DMS53 (cell line): ENCODE data around the gene ZBTB20.
"Not testable (repeated sequence)": the region's sequence is repeated elsewhere in the genome, so short reads cannot be mapped to it uniquely, and the experiment has no call there.

ENCODE experiments used
- DNase-seq: peaks from one replicate; lab custom pipeline; 2025; lab: John Stamatoyannopoulos, UW

Gene ZBTB20

DNA sequence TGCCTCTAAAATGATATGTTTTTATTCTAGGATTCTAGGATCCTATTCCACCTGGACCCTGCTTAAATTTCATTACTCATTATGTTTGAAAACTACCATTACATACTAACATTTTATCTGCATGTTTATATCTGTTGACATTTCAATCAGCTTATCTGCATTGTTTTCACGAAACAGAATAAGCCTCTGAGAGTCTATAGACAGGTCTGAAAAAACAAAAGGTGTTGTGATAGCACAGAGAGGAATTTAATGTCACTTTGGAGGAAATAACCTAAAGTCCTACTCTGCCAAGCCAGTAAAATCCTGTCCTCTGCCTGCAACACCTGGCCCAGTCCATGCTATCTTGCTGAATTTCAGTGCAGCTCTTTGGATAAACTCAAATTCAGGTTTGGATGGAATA is 315.2 kb downstream of the ZBTB20 start:
- no peak for DNase-seq

DNA sequence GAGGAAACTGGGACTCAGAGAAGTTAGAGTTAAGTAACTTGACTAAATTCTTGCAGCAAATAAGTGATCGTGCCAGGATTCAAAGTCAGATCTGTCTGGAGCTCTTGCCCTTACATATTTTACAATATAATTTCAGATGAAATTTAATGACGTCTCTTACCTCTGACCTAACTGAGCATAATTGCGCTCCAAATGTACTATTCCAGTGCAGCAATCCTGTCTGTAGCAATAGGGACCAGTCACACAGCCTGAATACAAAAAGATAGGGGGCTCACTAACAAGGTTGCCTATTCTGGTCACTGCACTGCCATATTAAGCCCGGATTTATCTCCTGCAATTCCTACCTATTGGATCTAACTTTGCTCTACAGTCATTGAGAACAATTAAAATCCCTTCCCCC is 316.4 kb downstream of the ZBTB20 start:
- DNase-seq = no peak

- peak; percentile 15 for DNase-seq
These were observed 317.3 kb downstream of the ZBTB20 start for GRCh38 chr3:114829783-114830182.

DNA sequence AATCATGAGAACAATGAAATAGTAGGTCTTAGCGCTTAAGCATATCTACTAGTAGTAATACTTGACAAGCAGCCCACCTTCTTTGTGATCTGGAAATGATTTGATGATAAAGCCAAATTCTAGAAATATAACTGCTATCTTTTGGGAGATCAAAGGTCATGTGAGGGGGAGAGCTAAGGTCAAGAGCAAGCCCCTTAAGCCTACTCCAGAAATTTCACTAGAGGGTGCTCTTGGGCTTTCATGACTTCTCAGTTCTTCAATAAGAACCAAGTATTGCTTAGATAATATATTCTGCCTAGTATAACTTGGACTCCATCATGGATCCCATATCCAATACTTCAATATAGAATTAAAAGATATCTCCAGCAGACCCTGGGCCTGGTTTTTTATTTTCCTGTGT is 319.6 kb downstream of the ZBTB20 start:
- DNase-seq = peak; percentile 76

GRCh38 chr3:114824014-114824413 is 323.1 kb downstream of the ZBTB20 start:
- no peak for DNase-seq

DNA sequence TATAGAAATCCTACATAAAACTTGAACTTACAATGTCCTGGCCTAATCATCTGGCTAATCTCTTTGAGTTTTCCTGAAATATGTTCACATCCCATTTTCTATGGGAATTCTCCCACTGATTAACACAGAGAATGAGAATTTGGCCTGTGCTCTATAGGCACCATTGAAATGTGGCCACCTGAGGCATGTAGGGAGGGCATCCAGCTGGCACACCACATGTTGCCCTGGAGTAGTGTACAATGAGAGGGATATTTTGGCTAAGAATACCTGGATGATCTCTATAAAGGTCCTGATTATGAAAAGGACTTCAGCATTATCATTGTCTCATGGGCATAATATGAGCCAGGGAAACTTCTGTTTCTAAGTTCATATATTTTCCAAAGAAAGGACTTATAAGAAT is 324.0 kb downstream of the ZBTB20 start:
- no peak for DNase-seq

DNA sequence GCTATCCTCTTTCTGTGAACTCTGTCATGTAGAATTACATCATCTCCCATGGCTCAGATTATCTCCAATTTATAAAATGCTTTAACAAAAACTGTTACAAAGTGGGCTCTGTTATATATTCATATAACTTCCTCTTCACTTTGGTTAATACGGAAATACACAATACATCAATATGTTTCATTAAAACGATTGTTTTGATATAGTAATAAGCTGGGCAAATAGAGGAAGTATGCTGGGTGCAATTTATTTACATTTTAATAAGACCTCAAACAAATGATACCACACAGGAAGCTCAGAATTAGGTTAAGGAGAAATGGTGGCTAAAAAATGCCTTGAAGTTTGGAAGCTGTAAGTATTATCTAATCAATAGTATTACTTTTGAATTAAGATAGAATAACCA is 331.0 kb downstream of the ZBTB20 start:
- DNase-seq = no peak

- DNase-seq = not testable (repeated sequence)
These were observed 334.4 kb downstream of the ZBTB20 start for GRCh38 chr3:114812541-114813238.

DNA sequence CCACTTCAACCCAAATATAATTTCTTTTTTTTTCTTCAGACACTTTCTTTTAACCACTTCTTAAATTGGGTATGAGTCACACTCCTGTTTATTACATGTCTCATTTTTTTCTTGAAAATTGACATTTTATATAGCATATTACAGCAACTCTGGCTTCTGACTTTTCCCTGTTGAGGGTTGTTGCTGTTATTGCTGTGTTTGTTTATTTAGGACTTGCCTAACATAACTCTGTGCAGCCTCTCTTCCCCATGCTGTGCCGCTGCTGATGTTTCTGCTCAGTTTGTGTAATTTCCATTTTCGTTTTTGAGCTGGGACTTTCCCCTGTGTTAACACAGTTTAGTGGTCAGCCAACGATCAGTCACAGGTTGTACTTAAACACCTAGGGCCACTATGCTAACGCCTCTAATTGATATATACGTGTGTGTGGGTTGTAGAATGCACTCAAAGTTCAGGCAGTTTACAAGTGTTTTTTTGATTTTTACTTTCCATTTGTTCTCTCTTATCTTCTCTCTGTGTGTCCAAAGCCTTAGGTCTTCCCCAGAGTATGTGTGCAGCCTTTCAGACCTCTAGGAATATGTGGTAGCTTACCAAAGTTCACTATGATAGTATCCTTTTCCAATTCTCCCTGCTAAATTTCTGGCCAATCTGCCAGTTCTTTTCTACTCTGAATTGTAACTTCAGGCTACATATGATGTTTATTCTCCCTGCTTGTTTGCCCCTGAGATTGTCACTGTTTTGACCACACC is 337.2 kb downstream of the ZBTB20 start:
- DNase-seq = peak; percentile 55

DNA sequence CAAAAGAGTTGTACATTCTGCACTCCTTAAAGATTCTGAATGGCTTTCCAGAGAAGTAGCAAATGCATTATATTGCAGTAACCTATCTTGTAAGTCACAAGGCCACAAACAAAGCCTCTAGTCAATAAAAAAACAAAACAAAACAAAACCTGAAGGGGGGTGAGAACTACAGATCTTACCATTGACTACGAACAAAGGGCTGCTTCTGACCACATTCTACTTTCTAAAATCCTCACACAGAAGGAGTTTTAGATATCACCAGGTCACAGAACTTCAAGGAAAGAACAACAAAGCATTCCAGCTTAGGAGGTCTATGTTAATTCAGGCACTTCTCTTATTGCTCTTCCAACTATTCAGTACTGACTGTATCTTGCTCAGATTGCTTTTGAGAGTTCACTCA is 343.0 kb downstream of the ZBTB20 start:
- no peak for DNase-seq

GRCh38 chr3:114803042-114803695 is 343.9 kb downstream of the ZBTB20 start:
- DNase-seq = no peak

DNA sequence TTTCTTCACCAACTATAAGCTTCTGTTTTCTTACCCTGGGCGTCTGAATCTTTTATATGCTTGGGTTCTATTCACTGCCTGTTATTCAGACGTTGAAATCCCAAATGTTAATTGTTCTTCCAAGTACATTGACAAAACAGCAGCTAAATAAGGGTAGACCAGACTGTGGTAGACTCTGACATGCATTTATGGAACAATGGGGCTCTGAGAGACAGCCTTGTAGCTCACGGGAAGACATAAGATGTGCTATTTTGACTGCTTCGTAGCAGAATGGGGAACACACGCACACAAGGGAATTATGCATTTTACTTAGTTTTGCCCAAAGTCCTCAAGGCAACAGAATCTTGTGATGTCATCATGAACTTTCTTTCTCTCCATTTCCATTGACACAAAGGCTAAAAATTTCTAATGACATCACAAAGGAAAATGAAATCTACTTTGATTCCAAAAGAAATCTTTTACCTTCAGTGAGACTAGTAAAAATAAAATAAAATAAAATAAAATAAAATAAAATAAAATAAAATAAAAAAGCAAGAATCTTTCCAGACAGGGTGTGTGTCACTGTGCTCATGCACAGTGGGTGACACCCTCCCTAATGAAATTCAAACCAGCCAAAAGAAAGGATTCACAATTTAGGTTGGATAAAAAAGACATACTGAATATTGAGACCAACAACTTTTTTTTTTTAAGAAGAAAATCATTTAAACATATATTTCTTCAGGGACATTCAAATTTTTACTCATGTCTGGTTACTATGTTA is 346.6 kb downstream of the ZBTB20 start:
- DNase-seq = no peak

GRCh38 chr3:114799816-114800215 is 347.3 kb downstream of the ZBTB20 start:
- DNase-seq = no peak

DNA sequence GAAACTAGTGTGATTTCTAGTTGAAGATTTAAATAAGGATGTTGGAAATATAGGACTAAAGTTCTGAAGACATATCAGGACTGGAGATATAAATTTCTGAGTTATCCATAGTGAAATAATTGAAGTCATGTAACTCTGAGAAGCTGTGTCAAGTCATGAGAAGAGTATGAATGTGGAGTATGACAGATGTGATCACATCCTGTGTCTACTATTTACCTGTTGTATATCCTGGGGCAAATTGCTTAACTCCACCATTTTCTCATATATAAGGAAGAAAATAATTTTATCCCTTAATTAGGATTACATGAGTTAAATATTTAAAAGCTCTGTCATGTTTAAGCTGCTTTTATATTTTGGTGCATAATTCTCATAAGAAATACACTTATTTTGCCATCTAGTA is 350.3 kb downstream of the ZBTB20 start:
- DNase-seq = no peak

- DNase-seq = no peak
These were observed 352.0 kb downstream of the ZBTB20 start for GRCh38 chr3:114794894-114795630.

- no peak for DNase-seq
These were observed 354.7 kb downstream of the ZBTB20 start for GRCh38 chr3:114792159-114792918.

- DNase-seq = no peak
These were observed 356.3 kb downstream of the ZBTB20 start for GRCh38 chr3:114790752-114791151.

- DNase-seq = peak; percentile 83
These were observed 357.3 kb downstream of the ZBTB20 start for GRCh38 chr3:114789803-114790202.

DNA sequence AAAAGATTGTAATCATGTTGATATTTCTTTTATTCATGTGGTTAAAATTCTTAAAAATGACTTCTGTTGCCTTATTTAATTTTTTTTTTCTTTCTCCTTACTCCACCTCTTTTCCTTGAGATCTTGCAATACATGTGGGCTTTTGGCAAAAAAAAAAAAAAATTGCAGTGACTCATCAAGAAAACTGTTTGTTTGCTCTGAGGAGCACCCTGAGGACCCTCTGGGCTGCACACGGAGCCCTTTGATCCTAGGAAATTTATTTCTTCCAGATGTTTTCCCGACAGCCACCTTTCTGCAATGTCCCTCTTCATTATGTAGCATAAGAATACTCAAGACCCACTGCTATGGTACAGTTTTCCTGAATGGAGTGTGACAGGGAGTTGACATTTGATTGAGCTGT is 371.7 kb downstream of the ZBTB20 start:
- peak; percentile 2 for DNase-seq

DNA sequence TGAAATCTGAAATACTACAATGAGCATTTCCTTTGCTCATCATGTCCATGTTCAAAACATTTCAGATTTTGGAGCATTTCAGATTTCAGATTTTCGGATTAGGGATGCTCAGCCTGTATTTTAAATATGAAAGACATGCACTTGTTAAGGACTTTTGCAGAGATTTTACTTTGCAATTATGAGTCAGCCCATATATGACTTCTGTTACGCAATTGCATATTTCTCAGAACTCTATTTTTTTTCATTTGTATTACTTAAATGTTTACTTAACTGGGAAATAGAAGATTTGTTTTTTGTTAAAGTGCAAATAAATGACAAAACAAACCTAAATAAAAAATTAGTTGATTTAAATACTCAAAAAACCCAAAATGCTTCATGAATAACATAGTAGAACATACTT is 376.2 kb downstream of the ZBTB20 start:
- no peak for DNase-seq

GRCh38 chr3:114764056-114764492 is 383.0 kb downstream of the ZBTB20 start:
- peak; percentile 50 for DNase-seq
